ENCODE measurements around the gene PRLHR.

Gene PRLHR

DNA sequence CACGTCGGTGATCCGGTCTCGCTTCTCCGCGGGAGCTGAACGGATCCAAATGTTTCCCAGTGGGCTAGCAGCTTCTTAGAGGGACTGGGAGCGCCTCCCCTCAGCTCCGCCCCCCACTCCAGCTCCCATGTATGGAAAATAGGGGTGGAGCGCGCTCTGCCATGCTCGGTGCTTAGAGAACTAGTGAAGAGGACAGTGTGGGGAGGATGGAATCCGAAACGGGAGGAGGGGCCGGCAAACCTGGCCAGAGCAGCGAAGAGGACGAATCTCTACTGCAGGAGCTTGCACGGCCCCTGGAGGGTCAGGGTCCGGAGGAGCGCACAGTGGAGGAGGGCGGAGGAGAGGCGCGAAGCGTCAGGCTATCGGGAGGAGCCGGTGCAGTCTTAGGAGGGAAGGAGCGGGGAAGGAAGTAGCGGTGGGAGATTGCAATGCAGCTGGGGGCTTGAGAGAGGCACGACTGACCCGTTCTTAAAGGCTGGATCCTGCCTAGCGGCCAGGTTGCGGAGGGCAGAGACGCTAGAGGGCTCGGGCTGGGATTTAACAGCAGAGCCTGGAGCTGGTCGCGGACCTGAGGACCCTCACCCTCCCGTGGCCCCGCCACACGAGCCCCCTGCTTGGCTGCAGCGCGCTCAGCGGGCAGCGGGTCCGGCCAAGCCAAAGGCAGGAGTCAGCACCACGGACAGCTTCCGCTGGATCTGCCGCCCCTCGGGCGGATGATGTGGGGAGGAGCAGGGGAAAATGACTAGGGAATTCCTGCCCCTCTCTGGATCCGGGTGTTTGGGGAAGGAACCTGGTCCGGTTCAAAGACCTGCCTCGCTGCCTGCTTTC lies at the start of gene PRLHR:
Gene PRLHR (minus strand): TSS at position 51 of the 828 bp plus-strand sequence. CDS start 404 bp downstream, outside the sequence.
- no peak for DNase-seq (ENCODE audit: low spot score)
- TF ChIP-seq CTCF (IDR thresholded peaks at IDR 0.05; ENCODE audit: extremely low read depth, missing control alignments) = no peak

GRCh38 chr10:118642228-118642627 lies 46.8 kb upstream of the PRLHR start:
- TF ChIP-seq CTCF (IDR thresholded peaks at IDR 0.05; ENCODE audit: extremely low read depth, missing control alignments) = no peak
- no peak for DNase-seq (ENCODE audit: low spot score)

DNA sequence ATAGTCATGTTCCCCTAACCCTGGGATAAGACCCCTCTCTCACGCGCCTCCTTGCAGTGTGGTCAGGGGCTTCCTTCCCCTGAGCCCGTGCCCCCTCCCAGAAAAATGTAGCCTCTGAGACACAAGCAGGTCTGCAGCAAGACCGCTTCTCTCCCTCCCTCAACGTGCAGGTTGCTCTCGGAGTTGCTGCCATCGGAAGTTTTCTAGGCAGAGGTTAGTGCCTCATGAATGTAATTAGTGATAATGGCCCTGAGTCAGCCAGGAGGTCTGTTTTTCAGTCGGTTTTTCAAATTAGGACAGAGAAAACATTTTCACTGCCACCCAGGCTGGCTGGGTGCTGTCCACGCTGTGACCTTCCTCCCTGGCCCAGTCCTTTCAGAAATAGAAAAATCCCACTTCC lies 43.2 kb upstream of the PRLHR start:
- no peak for TF ChIP-seq CTCF (IDR thresholded peaks at IDR 0.05; ENCODE audit: extremely low read depth, missing control alignments)
- DNase-seq (ENCODE audit: low spot score) = no peak

DNA sequence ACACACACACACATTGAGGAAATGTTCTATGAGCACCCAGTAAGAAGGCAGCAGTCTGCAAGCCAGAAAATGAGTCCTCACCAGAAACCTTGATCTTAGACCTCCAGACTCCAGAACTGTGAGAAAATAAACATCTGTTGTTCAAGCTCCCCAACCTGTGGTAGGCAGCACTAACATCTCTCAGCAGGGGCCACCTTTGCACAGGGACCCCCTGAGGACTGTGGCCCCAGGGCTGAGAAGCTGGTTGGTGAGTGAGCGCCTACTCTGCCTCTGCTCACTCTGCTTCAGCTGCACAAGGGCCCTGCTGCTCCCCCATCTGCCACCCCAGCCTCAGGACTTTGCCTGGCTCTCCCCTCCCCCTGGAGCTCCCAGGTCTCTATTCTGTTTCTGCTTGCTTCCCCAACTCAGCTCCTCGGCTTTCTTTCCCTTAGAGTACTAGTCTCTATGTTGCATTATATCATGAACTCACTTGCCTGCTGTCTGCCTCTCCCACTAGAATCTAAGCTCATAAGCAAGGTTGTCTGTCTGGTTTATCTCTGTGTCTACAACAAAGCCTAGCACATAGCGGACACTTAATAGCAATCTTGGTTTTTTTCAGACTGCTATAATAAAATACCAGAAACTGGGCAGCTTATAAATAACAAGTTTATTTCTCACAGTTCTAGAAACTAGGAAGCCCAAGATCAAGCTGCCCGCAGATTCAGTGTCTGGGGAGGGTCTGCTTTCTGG lies 40.4 kb upstream of the PRLHR start:
- DNase-seq (ENCODE audit: low spot score) = no peak
- TF ChIP-seq CTCF (IDR thresholded peaks at IDR 0.05; ENCODE audit: extremely low read depth, missing control alignments) = no peak

DNA sequence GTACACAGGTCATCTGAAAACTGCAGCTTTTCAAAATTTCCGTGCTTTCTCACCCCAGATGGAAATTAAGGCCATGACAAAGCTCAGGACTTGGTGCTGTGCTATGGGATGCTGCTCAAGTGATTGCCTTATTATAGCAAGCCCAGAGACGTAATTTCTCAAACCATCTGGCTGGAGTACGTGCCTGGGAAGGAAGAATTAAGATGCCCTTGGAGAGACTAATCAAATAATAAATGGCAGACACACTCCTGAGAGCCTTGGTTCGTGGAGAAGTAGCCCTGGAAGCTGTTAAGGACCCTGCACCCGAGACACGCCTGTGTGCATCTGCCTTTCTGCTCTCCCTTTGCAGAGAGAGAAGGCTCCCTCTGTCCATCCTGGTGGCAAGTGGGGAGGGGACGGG lies 38.3 kb upstream of the PRLHR start:
- TF ChIP-seq CTCF (IDR thresholded peaks at IDR 0.05; ENCODE audit: extremely low read depth, missing control alignments) = no peak
- DNase-seq (ENCODE audit: low spot score) = no peak

DNA sequence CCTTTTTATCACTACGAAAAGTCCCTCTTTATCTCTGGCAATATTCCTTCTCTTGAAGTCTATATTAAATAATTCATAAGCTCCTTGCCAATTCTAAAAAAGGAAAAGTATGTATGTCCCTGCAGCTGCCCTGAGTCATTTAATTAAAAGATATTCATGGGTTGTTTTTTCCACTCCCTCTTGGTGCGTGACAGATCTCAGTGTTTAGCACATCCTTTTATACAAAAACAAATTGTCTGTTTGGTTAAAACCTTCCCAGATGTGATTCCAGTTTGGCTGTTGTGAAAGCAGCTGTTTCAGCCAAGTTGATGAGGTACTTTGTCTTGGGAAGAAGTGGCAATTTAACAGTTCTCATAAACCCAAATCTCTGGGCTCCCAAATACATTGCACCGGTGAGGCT lies 33.8 kb upstream of the PRLHR start:
- DNase-seq (ENCODE audit: low spot score) = no peak
- no peak for TF ChIP-seq CTCF (IDR thresholded peaks at IDR 0.05; ENCODE audit: extremely low read depth, missing control alignments)

- no peak for DNase-seq (ENCODE audit: low spot score)
Observed at GRCh38 chr10:118628397-118628796, 32.9 kb upstream of the PRLHR start.

More at GRCh38 chr10:118628397-118628796, 32.9 kb upstream of the PRLHR start:
- TF ChIP-seq CTCF (IDR thresholded peaks at IDR 0.05; ENCODE audit: extremely low read depth, missing control alignments) = no peak

Measured in GM20000 (cell line).